COLO829 (cell line): ENCODE data around the gene BTBD1.
"Not testable (repeated sequence)": the region's sequence is repeated elsewhere in the genome, so short reads cannot be mapped to it uniquely, and the experiment has no call there.

ENCODE experiments used
- DNase-seq: peaks from one replicate; pipeline ENCODE4 v3.0.0; 2012; ENCODE audit warnings: low spot score

The BTBD1 gene

DNA sequence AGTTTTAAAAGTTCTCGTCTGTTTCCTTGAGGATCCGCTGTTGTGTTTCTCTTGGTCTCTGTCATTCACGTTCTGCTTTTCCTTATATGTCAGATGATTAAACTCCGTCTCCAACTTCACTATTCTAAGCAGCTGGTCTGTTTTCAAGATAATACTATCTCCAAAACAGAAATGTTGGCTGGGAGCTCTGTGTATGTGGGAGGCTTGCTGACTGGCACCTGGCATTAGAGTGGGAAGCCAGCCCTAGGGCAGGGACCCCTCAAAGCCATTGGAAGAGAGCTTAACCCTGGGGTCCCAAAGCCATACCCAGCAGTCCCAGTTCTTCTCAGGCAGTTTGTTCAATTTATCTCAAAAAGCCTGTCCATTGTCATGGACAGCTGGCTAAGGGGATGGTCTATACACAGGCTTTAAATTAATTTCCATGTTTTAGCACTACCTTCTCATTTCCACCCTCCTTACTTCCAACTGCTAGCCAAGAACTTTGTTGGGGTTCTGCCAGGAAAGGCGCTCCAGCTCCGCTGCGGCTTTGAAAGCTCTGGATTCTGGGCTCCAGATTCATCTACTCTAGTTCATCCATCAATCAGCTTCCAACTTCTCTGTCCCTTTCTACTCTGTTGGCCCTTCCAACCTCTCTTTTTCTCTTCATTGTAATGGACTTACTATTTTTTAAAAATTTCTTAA, 9.2 kb downstream of the BTBD1 start:
- no peak for DNase-seq

DNA sequence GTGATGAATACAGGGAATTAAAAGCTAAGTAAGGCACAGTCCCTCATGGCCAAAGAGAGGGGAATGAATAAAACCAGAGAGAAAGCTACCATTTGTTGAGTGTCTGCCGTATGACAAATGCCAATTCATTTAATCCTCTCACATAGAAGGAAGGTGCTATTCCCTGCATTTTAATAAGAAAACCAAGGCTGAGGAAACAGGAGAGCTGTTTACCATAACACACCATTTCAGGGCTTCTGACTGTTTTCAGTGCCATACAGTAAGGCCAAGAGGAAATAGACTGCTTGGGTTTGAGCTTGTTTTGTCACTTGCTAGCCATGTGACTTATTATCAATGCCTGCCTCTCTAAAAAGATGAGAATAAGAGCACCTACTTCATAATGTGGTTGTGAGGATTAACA, 10.1 kb downstream of the BTBD1 start:
- DNase-seq: no peak

DNA sequence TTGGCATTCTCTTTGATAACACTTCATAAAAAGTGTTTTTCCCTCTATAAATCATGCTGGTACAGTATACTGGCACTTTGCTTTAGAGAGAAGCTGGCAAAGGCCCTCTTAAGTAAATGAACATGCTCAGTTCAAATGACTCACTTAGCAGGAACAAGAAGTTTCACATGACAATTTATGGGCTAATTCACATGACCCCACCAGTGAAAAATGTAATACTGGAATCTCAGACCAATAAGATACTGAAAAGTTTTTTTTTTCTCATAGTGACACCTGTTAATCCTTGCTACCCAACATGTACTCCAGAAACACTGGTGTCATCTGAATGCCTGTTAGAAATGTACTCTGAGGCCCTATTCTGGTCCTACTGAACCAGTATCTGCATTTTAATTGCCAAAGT, 13.9 kb downstream of the BTBD1 start:
- DNase-seq: no peak

DNA sequence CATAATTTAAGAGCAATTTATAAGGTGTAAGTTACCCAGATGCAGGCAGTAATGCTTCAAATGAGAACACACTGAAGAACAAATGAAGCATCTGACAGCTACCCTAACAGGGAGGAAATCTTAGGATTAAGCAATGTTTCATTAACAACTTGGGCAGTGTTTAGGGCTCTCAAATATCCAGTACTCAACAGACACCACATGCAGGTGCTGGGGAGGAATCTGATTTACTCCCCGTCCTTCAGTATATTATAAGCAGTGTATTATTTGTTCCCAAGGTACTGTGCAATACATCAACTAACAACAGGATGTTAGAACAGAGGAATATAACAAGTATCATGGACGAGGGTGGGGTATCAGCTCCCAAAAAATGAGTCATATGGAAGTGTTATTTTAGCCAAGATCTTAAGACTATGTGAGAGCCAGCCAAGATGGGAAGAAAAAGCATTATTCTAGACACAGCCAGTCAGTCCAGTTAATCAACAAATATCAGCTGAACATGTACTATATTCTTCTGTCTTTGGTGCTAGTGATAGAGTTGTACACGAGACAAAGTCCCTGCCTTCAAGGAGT, 20.4 kb downstream of the BTBD1 start:
- DNase-seq: no peak

DNA sequence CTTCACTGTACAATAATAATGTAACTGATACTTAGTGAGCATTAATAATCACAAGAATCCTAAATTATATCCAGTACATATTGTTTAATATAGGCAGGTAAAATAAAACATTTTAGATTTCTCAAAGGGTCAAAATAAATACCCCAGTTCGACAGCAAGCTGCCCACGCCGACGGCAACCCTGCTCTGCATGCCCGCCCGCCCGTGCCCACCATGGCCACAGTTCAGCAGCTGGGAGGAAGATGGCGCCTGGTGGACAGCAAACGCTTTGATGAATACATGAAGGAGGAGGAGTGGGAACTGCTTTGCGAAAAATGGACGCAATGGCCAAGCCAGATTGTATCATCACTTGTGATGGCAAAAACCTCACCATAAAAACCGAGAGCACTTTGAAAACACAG, 22.9 kb downstream of the BTBD1 start:
- no peak for DNase-seq

DNA sequence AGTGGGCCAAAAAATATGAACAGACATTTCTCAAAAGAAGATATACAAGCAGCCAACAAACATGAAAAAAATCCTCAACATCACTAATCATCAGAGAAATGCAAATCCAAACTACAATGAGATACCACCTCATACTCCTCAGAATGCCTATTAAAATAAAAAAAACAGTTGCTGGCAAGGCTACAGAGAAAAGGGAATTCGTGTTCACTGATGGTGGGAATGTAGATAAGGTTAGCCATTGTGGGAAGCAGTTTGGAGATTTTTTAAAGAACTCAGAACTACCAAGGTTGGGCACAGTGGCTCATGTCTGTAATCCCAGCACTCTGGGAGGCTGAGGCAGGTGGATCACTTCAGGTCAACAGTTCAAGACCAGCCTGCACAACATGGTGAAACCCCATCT, 27.8 kb downstream of the BTBD1 start:
- no peak for DNase-seq

DNA sequence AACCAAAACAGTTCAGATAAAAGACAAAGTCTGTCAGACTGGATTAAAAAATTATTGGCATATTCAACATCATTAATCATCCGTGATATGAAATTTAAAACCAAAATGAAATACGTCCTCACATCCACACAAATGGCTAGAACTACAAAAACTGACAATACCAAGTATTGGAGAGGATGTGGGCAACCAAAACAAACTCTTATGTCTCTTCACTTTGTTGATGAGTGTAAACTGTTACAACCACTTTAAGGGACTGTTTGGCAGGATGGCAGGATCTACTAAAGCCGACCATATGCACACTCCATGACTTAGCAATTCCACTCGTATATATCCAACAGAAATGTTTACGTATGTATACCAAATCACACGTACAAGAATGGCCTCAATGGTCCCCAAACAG, 30.8 kb downstream of the BTBD1 start:
- DNase-seq: no peak

DNA sequence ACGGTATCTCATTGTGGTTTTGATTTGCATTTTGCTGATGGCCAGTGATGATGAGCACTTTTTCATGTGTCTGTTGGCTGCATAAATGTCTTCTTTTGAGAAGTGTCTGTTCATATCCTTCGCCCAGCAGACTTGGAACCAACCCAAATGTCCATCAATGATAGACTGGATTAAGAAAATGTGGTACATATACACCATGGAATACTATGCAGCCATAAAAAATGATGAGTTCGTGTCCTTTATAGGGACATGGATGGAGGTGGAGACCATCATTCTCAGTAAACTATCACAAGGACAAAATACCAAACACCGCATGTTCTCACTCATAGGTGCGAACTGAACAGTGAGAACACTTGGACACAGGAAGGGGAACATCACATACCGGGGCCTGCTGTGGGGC, 35.8 kb downstream of the BTBD1 start:
- DNase-seq: not testable (repeated sequence)

DNA sequence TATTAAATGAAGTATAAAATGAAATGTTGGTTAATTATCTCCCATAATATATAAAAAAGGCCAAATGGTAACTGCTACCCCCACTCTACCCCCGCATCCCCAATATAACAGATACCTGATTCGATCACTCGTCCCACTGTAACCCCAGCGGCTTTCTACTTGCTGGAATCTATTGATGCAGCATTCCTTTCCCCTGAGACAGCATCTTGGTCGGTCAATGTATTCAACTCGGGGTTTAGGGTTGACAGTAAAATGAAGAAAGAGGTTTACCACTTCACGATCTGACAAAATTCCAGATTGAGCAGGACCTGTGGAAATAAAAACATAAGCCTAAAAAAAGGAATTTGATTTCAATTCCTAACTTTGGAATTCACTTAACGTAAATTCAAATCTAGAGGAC, 37.0 kb downstream of the BTBD1 start:
- DNase-seq: no peak

DNA sequence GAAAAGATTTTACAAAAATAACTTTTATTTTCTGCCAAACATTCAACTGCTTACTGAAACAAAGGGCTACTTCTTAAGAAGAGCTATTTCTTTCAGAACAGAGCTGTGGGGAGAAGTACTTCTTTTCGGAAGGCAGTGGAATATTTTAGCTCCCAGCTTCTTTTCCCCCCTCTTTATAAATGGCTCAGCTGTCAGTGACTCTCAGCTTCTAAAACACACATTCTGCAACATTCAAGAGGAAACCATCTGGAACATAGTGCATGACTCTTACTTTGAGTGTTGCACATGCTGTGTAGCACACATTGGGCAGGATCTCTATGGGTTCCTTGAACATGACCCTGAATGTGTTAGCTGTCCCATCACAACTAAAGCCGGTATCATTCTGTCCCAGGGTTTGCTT, 48.6 kb downstream of the BTBD1 start:
- DNase-seq: no peak

DNA sequence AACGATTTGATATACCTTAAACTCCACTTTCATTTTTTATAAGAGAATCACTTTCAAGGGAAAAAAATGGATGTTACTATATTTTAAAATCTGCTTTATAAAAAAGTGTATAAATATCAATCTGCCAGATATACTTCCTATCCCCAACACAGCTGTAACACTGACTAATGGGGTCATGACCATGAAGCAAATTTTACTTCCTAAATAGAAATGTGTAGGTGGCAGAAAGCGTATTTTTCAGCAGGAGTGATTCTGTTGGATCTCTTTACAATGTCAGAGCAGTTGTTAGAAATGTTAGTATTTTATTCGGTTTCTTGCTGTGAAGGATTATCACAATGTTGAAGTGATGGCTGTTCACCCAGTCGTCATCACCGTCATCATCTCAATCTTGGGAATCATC, 50.1 kb downstream of the BTBD1 start:
- no peak for DNase-seq

DNA sequence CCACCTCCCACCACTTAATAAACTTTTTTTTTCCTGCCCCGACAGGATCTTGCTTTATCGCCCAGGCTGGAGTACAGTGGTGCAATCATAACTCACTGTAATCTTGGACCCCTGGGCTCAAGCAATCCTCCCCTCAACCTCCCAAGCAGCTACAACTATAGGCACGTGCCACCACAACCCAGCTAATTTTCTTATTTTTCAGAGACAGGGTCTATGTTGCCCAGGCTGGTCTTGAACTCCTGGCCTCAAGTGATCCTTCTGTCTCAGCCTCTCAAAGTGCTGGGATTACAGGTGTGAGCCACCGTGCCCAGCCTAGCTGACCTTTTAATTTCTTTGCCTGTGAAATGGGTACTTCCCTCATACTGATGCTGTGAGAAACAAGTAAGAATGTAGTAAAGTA, 51.7 kb downstream of the BTBD1 start:
- no peak for DNase-seq

DNA sequence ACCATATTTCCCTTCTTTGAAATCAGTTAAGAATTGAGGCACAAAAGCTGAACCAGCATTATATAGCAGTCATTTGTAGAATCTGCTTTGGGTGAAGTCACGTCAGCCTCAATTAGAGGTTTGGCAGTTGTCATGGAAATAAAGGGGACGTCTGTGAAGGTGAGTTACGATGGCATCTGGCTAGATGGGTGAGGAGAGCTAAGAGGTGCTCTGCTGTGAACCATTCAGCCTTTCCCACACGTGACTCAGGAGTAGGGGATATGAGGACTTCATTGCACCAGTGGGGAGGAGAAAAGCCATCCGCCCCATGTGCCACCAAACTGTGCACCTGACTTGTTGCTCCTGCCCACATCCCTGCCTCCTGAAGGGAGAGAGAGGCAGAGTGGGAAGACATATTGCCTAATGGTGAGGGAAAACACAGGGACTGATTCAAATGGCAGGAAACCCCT, 52.8 kb downstream of the BTBD1 start:
- DNase-seq: no peak

DNA sequence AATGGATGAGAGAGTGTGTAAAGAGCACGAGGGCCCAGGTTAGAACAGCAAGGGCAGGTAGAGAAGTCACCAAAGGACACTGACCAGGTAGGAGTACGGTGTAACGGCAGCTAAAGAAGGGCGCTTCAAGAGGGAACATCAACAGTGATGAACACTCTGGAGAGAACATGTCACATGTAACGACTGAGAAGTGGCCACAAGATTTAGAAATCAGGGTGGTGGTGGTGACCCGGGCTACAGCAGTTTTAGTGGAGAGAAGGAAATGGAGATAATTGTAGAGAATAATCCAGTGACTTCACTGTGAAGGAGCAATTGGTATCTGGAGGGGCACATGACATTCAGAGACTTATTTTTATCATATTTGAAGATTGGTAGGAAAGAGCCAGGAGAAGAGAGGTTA, 54.4 kb downstream of the BTBD1 start:
- DNase-seq: no peak

DNA sequence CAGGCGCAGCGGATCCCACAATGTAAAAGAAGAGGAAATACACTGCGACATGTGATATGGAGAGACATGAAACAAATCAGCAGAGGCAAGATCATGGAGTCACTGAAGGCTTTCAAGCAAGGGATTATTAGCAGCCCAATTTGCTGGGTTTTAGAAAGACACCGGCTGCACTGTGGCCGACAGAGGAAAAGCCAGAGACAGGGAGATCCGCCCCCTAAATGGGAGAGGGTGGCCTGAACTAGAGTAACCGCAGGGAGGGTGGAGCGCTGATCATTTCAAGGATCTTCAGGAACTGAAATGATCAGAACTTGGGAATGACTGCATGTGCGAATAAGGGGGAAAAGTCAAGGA, 55.0 kb downstream of the BTBD1 start:
- no peak for DNase-seq

DNA sequence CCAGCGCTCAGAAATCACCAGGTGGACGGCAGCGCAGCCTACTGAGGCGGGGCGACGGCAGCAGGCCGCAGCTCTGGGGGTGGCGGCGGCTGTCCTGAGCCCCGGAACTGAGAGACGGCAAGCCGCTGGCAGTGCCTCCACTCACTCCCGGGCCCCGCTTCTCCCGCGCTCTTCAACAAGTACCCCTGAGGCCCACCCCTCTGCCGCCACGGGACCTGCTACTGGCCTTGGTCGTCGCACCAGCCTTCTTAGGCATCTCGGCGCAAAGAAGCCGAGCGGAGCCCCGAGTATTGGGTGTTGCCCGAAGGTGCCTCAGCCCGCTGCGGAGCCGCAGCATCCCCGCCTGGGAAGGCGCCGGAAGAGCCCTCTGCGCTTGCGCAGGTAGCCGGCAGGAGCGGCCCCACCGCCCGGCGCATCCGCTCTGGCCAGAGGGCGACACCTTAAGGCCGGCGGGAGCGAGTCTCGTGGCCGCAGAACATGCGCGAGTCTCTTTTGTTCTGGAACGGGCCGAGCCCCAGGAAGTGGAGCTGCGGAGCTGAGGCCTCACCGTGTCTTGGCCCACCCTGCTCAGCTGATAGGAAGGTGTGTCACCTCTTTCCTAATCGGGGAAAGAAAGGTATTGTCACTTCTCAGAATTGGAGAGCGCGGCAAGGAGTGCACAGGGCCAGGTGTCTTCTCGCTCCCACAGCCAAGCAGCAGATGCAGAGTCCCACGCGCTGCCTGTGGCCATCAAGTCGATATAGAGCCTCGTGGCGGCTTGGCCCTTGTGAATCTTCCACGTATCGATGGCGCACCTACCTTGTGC, 55.6 kb downstream of the BTBD1 start, which contains the start of gene C15orf40:
C15orf40 (minus strand) TSS at position 369 of the 805 bp plus-strand sequence; CDS start at position 337, 32 bp downstream.
- DNase-seq: peak; percentile 78

DNA sequence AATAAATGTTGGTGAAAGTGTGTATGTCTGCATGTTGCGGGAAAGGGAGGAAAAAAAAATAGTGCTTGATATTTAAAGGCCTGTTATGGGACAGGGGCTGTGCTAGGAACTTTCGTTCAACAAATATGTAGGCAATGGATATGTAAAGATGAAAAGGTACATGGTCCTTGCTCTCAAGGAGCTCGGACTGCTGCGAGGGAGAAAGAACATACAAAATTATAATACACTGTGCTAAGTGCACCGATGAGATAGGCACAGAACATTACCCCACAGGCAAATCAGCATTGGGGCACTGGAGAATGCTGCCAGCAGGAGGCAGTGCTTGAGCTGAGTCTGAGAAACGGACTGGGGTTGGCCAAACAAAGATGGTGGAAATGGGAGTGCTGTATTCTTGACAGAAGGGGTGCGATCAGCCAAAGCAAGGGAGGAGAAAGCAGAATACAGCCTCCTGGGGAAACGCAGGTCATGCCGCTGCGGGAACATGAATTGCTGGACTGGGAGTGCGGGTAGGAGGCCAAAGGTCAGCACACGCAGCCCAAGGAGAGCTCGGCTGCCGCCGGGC, 56.3 kb downstream of the BTBD1 start:
- peak; percentile 66 for DNase-seq

DNA sequence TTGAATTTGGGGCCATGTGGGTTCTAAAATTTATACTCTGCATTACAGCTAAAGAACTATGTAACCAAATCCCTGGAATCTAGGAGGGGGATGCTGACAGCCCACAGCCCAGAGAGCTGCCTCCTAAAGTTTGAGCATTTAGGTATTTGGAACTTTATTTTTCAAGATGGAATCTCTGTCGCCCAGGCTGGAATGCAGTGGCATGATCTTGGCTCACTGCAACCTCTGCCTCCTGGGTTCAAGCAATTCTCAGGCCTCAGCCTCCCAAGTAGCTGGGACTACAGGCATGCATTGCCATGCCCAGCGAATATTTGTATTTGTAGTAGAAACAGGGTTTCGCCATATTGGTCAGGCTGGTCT, 66.4 kb downstream of the BTBD1 start:
- DNase-seq: not testable (repeated sequence)

DNA sequence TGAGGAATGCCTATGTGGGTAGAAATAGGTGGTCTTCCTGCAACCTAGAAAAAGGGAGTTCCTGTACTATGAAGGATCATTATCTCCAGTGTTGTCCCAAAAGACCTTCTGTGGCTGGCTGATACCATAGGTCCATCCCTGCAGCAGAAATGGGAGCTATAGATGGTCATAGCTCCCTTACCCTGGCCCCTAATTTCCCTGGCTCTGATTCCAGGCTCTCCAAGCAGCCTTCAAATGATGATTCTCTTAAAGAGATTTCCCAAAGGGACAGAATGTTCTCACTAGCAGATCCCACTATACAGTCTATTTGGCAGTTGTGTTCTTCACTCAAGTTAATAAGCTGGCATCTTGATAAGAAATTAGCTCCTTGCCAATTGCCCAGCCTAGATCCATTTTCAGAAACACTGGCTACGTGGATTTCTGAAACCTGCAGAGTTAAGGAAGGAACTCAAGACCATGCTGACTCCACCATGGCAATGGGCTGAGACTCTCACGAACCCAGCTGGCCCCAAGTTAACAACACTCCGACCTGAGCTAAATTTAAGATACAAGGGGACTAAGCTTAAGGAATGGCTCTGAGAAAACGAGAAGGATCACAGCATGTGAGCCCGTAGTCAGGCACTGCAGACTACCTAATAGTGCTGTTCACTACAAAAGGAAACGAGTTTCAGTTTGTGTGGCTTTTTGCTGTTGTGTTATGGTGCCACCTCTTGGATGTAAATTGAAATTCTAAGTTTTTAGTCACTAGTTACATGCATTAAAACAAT, 67.0 kb downstream of the BTBD1 start:
- peak; percentile 48 for DNase-seq

DNA sequence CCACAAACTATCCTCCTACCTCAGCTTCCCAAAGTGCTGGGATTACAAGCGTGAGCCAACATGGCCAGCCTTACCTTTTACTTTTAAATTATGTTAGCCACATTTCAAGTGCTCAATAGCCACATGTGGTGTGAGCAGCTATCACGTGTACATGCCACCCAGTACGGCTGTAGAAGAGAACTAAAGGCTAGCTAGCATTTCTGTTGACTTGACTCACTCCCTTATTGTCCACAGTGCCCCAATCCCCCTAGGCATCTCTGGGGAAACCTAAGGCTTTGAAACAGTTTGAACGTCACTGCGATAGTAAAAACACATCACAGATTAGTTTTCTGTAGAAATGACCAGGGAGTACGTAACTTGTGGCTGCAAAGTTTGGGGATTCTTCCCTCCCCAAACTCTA, 67.6 kb downstream of the BTBD1 start:
- DNase-seq: no peak

DNA sequence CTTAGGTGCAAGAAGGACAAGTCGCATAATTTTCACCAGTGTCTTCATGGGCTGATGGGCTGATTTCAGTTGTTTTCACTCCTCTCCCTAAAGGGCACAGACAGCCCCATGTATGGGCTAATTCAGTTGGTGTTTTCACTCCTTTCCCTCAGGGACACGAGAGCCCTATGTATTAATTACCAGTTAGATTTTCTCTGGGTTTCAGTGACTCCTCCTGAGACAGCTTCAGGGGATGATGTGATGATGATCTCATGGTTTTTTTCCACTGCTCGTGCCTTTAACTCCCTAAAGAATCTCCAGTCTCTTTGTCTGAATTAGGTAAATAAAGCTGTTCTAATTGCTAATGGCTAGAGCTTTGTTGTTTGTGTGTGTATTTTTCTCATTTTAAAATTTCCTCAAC, 71.1 kb downstream of the BTBD1 start:
- DNase-seq: no peak

DNA sequence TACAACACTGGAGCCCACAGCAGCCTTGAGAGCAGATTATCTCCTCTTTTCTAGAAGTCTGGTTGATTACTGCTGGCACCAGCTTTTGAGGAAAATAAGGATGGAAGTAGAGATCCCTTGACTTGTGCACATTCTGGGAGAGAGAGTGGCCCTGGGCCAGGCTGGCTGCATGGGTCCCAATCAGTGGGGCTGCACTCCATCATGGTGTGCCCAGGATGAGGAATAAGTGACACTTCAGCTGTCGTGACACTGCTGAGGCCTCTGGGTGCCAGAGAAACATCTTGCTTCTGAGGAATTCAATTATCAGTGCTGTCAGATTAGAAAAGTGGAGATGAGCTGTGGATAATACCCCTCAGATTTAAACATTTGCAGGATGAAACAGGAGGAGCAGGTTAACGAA, 72.0 kb downstream of the BTBD1 start:
- no peak for DNase-seq
